C1 segment of cervical spinal cord (tissue), 14 donors: ENCODE measurements around the gene DUSP8.
A peak's percentile ranks its signal among the peaks of the same experiment; 100 is the strongest.
"Not testable (repeated sequence)": the region's sequence is repeated elsewhere in the genome, so short reads cannot be mapped to it uniquely, and the experiment has no call there.

Experiments used
- DNase-seq, 14 donors: peaks; one replicate each; lab custom pipeline; 2025; lab: John Stamatoyannopoulos, UW

Gene DUSP8

DNA sequence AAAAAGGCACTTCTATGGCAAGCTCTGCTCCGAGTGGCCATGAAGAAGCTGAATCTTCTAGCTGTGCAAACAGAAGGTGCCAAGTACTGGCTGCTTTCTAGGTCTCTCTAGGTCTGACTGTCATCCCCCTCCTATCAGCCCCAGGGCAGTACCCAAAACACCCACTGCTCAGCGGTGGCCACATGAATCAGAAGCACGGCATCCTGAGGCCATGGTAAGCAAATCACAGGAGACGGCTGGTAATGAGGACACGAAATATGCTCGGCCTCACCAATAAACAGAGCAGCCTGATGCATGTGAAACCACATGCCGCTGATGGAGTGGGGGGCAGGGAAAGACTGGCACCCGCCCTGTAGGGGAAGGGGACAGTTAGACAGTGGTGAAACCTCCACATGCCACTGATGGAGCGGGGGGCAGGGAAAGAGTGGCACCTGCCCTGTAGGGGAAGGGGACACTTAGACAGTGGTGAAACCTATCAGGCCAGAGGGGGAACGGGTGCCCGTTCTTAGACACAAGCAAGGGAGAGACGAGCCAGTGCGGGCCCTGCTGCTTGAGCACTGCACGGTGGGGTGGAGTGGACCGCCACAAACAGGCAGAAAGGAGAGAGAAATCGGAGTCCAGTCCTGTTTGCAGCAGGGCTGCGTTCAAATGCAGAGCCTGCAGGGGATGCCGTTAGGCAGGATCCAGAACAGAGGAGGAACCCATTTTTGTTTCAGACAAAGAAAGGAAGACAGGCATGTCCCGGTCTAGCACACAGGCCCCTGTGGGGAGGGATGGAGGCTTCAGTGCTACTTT lies 55.6 kb downstream of the DUSP8 start:
- no peak for DNase-seq

DNA sequence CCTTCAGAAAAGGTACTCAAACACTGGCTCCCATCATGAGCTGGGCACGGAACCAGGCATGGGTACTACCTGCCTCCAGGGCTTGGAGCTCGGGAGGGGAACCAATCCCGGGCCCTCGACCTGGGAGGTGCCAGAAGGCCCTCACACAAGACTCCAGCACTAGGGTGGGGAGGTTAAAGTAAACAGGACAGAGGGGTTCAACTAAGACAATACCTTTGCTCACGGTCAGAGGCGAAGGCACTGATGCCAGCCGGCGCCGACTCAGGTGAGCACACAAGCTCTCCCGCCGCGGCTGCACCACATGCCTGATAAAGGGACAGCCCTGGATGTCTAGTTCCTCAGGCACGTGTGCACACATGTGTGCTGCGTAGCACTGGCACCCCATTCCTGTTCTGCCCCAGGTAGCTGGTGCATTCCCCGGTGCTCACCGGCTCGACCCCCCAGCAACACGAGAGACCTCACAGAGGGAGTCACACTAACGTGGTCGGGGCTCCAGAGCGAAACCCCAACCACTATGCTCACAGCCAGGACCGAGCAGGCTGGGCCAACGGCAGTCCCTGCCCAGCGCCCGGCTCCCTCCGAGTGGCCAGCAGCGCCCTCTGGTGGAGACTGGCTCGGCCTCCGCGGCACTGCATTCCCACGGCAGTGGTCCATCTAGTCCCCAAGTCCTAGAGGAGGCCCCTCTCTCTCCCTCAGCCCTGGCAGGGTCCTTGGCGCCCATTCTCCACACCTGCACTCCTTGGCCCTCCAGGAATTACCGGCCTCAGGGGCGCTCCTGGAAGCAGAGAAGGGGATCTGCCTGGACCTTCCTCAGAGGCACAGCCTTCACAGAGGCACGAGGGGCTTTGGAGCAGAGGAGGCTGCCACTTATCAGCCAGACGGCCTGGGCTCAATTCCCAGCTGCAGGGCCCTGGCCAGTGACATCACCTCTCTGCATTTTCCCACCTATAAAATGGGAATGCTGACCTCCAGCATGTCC lies 56.7 kb downstream of the DUSP8 start:
- peak in 11 of 14 donors; percentile 33 to 82 (median 68) for DNase-seq

DNA sequence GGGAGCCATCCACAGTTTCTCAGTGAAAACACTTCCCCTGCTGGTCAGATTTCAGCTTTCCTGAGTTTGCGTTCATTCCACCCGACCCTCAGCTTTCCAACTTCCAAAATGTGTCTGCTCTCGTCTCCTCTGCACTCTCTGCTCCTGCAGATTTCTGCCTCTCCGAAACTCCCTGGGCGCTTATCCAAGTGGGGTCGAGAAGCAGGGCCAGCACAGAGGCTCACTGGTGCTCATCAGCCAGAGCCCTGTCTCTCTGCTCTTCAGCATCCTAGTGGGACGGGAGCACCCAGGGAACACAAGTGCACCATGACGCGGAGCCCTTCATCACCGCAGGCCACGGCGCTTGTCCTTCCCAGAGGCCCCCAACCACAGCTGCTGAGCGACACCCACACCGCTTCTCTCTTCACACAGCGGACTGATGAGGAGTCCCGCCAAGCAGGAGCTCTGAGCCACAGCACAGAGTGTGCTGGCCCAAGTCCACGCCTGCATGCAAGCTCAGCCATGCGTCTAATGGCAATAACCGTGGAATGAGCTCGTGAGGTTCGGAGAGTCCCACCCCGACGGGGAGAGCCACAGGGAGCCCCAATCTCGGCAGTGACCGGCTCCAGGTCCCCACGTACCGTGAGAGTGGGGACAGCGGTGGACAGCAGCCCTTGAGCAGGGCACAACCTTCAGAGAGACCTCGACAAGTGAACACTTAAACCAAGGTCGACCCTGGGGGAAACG lies 57.6 kb downstream of the DUSP8 start:
- DNase-seq: peak in 3 of 14 donors; percentile 12 to 39 (median 17)

DNA sequence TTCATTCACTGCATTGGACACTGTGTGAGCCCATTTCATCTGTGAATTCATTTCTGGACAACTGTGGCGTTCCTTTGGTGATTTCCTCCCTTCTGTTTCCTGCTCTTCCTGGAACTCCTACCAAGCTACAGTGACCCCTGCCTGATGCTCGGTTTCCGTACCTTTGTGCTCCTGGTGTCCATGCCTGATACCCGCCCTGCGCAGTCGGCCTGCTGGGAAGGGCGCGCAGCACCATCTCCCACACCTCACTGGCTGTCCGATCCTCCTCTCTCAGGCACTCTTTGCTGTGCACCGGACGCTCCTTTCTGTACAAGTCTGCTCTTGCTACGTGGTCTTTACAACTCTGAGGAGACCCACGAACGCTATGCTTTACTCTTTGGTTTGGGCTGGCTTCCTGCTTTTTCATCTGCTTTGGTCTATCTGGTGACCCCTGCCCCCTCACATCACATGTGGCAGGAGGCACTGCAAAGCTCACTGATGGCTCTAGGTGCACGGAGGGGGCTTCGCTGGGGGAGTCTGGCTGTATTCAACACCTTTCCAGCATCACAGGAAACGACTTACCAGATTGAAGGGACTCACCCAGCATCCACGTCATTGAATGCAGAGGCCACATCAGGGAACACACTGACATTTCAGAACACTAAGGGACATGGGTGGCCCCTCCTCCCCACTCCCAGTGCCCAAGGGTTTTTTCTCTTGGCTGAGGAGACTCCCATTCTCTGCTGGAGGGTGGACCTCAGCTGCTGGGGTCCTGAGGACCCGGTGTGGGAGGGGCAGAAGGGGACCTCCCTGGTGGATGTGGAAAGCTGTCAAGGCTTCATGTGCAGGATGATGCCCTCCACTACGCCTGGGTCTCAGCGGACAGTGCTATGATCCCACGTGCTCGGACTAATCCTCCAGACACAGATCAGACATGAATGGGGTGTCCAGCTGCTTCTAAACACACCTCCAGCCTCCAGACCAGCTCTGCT lies 58.5 kb downstream of the DUSP8 start:
- no peak for DNase-seq

DNA sequence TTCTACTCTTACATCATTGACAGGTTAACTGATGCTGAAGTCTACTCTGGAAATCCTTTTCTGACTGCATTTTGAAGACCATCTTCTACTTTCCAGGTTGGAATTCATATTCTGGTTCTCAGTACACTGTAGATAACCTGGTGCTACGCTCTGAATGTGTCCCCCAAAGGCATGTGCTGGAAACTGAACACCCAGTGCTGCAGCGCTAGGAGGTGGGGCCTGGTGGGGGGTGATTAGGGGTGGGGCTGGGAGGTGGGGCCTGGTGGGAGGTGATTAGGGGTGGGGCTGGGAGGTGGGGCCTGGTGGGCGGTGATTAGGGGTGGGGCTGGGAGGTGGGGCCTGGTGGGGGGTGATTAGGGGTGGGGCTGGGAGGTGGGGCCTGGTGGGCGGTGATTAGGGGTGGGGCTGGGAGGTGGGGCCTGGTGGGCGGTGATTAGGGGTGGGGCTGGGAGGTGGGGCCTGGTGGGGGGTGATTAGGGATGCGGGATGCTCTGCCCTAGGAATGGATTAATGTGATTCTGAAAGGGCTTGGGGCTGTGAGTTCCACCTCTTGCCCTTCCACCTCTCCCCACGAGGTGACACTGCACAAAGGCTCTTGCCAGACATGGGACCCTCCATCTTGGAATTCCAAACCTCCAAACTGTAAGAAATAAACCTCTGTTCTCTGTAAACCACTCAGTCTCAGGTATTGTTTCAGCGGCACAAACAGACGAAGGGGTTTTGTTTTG lies 59.4 kb downstream of the DUSP8 start:
- DNase-seq: not testable (repeated sequence)

DNA sequence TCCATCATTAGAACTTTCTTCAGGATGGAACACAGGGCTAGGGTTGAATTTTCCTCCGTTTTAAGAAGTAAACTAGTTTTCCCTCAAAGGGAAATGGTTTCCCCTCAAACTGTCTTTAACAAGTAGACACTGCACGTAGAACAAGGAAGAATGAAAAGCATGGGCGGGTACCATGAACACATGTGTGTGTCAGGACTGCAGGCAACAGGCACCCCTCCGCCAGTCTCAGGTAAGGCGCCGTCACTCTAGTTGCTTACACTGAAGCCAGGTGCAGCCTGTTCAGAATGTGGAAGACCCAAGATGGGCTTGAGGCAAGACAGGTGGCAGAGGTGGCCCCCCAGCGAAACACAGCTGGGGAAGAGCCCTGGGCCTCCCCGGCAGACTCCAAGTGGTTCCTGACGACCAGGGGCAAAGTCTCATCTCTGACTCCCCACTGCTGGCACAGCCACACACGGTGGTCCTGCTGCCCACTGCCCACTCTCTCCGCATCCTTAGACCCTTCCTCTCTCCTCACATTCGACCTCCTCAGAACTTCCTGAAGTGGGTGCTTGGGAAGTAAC lies 60.1 kb downstream of the DUSP8 start:
- no peak for DNase-seq

DNA sequence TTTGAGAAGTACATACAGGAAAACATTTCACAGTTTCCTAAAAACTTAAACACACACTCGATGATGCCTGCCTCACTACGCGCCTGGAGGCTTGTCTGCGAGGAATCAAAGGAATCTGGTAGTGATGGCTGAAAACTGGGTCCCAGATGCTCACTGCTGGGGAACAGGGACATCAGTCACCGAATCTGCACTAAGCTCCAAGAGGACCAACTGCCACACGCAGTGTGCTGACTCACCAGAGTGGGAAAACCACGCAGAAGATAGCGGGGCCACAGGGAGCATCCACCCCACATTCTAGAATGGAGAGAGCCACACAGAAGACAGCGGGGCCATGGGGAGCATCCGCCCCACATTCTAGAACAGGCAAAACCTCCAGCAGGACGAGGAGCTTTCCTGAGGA lies 61.1 kb downstream of the DUSP8 start:
- DNase-seq: no peak

DNA sequence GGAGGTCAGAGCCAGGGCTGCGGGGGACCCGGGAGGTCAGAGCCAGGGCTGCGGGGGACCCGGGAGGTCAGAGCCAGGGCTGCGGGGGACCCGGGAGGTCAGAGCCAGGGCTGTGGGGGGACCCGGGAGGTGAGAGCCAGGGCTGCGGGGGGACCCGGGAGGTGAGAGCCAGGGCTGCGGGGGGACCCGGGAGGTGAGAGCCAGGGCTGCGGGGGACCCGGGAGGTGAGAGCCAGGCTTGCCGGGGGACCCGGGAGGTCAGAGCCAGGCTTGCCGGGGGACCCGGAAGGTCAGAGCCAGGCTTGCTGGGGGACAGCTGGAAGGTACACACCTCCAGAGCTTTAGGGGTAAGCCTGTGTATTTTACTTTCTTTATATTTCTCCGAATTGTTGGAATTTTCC lies 61.7 kb downstream of the DUSP8 start:
- DNase-seq: not testable (repeated sequence)

DNA sequence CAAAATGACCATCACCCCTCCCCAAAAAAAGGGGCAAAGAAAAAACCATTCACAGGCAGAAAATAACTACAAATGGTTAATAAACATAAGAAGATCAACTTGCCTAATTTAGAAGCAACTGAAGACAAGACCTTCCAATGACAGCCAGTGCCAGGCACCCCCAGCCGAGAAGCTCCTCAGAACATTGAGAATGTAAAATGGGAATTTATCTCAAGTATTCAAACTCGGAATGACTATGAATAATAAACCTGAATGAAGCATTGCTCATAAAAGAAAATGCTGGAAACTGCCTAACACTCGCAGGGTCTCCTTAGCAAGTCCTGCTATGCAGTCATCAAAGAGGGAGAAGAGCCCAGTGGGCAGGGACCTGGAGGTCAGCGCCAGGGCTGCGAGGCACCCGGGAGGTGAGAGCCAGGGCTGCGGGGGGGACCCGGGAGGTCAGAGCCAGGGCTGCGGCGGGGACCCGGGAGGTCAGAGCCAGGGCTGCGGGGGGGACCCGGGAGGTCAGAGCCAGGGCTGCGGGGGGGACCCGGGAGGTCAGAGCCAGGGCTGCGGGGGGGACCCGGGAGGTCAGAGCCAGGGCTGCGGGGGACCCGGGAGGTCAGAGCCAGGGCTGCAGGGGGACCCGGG lies 62.3 kb downstream of the DUSP8 start:
- no peak for DNase-seq

DNA sequence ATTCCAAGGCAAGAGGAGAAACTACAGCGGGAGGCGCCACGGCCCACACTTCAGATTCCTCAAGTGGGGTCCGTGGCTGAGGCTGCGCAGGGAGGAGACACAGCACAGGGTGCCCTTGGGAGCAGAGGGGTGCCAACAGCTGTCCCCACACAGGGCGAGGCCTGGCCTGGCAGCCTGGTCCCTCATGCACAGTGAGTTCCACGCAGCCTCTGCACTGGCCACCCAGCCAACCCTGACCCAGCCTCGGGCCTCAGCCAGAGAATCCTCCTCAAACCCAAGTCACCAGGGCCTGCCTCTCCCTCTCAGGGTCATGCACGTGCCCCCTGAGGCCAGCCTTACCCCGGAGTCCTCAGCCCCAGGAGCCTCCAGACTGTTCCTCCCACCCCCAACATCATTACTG lies 63.1 kb downstream of the DUSP8 start:
- DNase-seq: no peak

DNA sequence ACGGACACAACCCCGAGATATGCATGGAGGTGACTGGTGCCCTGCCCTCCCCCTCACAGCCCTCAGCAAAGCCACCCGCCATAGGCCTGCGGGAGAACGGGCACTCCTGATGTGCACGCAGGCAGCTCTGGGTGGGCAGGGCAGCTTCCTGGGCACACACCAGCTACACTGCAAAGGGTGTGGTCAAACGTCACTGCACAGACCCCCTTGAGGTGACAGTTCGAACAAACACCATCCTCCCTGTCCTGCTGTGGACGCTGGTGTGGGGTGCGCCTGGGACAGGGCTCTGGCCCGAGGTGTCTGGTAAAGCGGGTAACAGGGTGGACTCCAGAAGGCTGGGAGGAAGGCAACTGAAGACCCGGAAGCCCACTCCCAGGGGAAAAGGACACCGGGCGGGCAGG lies 63.6 kb downstream of the DUSP8 start:
- DNase-seq: no peak

DNA sequence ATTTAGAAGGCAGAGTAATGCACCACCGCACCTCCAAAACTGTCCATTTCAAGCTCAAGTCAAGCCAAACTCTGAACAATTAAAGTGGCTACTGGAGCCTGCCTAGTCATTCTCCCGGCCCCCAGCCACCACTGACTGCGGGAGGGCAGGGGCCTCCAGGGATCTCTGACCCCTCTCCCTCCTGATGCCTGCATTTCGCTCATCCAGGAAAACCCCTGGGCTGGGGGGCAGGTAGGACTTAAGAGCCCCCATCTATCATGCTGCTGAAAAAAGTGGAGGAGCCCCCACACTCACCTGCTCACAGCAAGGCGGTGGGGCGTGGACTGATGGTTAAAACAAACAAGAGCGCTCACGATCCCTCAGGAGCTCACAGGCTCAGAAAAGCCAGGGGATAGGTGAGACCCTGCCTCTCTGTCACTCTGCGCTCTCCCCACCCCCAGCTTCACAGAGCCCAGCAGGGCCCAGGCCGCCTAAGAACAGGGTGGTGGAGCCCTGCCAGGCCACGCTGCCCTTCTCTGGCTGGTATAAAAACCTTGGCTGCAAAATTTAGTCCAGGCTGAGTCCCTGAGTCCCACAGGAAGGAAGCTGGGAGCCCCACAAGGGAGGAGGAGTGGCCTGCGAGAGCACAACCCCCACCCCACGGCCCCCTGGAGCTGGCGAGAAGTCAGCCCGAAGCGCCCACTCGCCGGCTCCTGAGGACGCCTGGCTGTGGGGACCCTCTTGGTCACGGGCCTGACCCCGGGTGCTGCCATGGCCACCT lies 64.5 kb downstream of the DUSP8 start:
- peak in 2 of 14 donors; percentile 23 to 38 for DNase-seq

DNA sequence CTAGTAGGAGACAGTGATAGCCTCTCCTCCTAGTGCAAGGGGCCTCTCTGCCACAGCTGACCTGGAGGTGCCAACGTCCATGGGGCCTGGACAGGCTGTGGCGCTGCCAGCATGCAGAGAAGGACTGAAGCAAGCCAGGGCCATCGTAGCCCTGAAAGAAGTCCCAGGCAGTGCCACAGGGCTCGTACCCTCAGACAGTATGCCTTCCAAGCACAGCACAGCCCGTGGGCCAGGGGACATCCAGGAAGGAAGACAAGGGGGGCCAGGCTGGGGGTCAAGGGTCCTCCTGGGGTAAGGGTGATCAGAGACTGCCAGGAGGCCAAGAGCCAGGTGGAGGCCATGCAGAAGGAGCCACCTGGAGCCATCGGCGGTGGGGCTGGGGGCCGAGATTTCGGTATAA lies 65.1 kb downstream of the DUSP8 start:
- no peak for DNase-seq

DNA sequence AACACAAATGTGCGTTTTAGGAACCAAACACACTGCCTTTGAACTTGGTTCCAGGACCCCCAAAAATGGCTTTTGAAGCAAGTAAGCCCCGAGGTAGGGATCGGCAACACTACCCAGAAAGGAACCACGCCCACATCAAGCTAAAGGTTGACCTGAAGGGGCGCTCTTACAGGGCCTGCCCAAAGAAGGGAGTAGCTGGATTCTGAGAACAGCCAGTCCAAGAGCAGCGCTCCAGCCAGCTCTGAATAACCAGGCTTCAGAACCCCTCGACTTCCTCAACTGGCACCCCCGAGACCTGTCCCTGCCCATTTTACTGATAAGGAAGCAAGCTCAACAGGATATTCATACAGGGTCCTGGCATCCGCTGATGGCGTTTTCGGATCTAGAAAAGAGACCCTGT lies 66.6 kb downstream of the DUSP8 start:
- no peak for DNase-seq

DNA sequence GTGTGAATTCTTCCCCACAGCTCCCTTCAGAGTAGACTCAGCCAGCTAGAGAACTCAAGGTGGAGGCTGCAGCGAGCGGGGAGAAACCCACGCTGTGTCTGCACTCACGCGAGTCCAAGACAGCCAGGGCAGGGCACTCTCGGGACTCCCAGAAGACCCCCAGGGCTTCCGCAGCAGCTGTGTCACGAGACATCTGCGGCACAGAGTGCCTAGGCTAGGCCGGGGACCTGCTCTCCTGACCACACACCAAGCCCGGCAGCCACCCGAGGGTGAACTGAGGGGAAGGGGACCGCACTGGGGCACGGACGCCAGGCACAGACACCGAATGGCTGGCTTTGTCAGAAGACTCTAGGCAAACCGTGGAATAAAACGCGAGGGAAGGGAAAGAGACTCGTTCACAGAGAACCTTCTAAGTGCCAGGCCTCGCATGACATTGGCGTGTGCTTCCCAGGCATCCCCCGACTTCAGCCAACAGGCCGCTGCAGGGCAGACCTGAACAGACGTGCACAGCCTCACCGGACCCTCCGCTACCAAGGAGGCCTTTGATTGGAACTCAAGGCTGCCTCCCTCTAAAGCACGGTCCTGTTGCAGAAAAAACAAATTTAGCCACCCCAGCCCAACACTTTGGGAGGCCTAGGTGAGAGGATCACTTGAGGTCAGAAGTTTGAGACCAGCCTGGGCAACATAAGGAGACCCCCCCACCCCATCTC lies 67.3 kb downstream of the DUSP8 start:
- DNase-seq: no peak

DNA sequence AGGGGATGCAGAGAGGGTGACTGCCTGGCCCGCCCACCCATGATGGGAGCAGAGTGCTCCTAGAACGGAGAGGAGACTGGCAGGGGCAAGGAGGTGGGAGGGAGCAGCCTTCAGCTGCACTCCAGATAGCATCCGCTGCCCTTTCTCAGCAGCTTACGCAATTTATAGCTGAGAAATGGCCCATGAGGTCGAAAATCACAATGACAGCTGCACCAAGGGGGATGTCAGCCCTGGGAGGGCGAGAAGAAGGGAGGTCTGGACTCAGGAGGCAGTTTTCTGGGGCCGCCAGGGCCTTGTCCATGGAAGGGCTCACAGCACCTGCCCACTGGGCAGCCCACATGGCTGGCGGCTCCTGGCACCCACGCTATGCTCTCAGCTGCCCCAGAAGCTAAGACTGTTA lies 67.9 kb downstream of the DUSP8 start:
- DNase-seq: no peak
